ENCODE results near the gene DNAJC17. TPM values are rescaled to one million over a fixed set of nuclear protein-coding genes. Genes with fewer than 3 reads are reported as not detected.
A peak's percentile ranks its signal among the peaks of the same experiment; 100 is the strongest.

Gene DNAJC17
- total and polyA plus RNA-seq, 12 donors, result 27.4 to 174 (median 42.6) TPM

DNA sequence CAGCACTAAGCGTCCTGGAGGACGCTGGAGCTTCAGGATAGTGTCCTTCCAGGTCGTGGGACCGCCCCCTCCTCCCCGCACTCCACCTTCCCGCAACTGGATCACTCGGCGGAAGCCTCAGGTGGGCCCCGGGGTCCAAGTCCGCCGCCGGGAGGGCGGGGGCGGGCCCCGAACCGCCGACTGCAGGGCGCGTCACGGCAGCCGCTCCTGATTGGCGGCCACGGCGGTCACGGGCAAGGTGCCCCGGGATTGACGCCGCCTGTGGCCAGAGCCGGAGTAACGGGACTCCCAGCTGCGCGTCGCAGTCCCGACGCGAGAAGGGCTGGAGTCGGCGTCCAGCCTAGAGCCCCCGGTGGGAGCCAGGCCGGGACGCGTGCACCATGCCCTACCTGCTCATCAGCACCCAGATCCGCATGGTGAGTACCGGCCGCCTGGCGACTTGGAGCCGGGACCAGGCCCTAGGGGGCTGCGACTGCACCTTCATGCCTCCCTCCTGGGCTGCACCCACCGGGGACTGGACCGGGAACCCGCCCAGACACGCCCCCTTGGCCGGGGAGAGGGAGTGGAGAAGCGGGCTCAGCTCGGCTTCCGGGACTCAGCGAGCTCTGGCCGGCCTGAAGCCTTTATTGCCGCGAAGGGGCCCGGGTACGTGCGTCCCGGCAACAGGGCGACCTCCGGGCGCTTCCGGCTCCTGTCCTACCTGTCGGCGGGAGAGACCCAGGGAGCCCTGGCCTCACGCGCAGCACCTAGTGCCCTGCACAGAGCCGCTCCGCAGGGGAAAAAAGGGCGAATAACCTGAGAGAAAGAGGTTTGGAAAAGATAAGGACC lies 43.3 kb downstream of the DNAJC17 start, which contains the start of gene GCHFR:
TSS of gene GCHFR (plus strand) at position 268 of the 828 bp plus-strand sequence. CDS start at position 381, 113 bp downstream.
- TF ChIP-seq POLR2A (IDR thresholded peaks at IDR 0.05) (peak in 1 of 2 donors; percentile 74), CTCF (IDR thresholded peaks at IDR 0.05) (peak in 5 of 6 experiments; percentile 20 to 53 (median 36))
- no peaks in the 10 kb centered on the region for H3K27me3 ChIP-seq
- 0 to 4% (median 1%) methylated on average over 5 to 75 of the region's 75 CpGs for WGBS, 4 donors

DNA sequence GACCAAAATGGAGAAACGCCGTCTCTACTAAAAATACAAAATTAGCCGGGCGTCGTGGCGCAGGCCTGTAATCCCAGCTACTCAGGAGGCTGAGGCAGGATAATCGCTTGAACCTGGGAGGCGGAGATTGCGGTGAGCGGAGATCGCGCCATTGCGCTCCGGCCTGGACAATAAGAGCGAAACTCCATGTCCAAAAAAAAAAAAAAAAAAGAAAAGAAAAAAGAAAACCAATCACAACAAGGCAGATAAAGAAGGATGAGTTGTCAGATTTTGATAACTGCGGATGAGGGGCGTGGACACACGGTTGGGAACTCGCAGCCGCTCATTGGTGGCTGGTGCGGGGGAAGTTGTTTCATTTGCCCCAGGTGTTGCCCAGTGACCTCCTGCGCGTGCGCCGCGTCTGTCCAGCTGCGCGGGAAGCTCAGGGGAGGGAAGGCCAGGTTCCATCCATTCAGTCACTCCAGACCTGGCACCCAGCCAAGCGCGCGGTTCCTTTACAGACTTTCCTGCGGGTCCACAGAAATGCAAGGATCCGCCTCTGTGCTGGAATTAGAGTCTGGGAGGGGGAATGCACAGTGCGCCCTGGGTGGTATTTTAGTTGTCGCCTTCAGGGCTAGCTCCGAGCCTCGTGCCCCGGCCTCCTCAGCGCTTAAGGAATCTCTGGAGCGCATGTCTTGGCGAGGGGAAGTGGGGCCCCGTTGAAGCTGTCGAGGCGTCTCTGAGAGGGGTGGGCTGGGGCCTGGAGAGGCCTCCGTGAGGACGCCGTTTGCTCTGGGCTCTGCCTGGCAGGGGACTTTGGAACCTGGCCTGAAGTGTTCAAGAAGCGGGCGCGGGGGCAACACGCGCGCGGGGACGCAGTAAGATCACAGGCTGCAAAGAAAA lies 44.1 kb downstream of the DNAJC17 start:
- TF ChIP-seq POLR2A (IDR thresholded peaks at IDR 0.05), result no peak
- no peak for TF ChIP-seq CTCF (IDR thresholded peaks at IDR 0.05)
- DNase-seq, result peak; percentile 73 to 87 (median 76)
- Histone ChIP-seq H3K27ac (peak overlapping the region; percentile 25 to 88 (median 60)), H3K36me3 (replicated peaks in 1 of 2) (no peaks in the 10 kb centered on the region), H3K9me3 (replicated peaks in 1 of 3) (no peaks in the 10 kb centered on the region), H3K4me1 (replicated peaks in 1 of 2) (peaks cover 41 to 43% of the 10 kb centered on the region in 2 donors), H3K27me3 (no peaks in the 10 kb centered on the region), H3K4me3 (peak overlapping the region in 2 of 4 donors; percentile 9 to 52)
- WGBS, 4 donors, result 27 to 48% (median 36%) methylated on average over 31 to 55 of the region's 55 CpGs
- intact Hi-C loops (cut with DNase I), result no loop called here

More for the DNA sequence above, 43.3 kb downstream of the DNAJC17 start, which contains the start of gene GCHFR:
- peak; percentile 72 to 83 (median 80) for DNase-seq
- H3K9me3 ChIP-seq (replicated peaks in 1 of 3), result no peaks in the 10 kb centered on the region
- peak within 1 kb of the TSS; percentile 25 to 88 (median 60) for H3K27ac ChIP-seq
- H3K36me3 ChIP-seq (replicated peaks in 1 of 2), result no peaks in the 10 kb centered on the region
- peak within 1 kb of the TSS in 3 of 4 donors; percentile 9 to 68 (median 52) for H3K4me3 ChIP-seq
- peaks cover 41 to 45% of the 10 kb centered on the region in 2 donors for H3K4me1 ChIP-seq (replicated peaks in 1 of 2)
- intact Hi-C loops (cut with DNase I), result no loop called here

GRCh38 chr15:40759961-40760360 lies 47.3 kb downstream of the DNAJC17 start:
- no peaks in the 10 kb centered on the region for H3K9me3 ChIP-seq (replicated peaks in 1 of 3)
- WGBS, 4 donors, result 85 to 94% (median 88%) methylated on average over 5 of the region's 5 CpGs
- TF ChIP-seq CTCF (IDR thresholded peaks at IDR 0.05) (no peak), POLR2A (IDR thresholded peaks at IDR 0.05) (no peak)
- no peak overlapping the region for H3K27ac ChIP-seq
- intact Hi-C loops (cut with DNase I), result no loop called here
- no peak for DNase-seq
- peaks cover 20 to 28% of the 10 kb centered on the region in 2 donors for H3K4me1 ChIP-seq (replicated peaks in 1 of 2)
- H3K27me3 ChIP-seq, result no peaks in the 10 kb centered on the region
- H3K4me3 ChIP-seq, result no peak overlapping the region
- H3K36me3 ChIP-seq (replicated peaks in 1 of 2), result no peaks in the 10 kb centered on the region

DNA sequence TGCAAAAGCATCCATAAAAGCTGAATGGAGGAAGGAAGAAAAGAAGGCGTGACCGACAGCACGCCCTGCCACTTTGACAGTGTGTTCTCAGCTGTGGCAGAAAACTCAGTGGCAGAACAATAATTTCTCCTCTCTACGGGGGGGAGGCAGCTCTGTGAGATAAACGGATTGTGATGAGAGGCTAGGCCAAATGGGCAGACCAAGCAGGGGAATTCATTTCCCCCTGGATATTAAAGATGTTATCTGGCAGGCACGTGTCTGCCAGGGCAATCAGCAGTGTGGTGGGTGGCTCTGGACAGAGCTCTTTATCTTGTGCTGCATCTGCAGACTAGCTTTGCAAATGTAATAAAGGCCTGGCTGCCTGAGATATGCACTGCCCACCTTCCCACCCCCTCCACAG lies 50.3 kb downstream of the DNAJC17 start:
- peaks cover 0 to 5% of the 10 kb centered on the region in 2 donors for H3K36me3 ChIP-seq (replicated peaks in 1 of 2)
- TF ChIP-seq CTCF (IDR thresholded peaks at IDR 0.05) (no peak), POLR2A (IDR thresholded peaks at IDR 0.05) (no peak)
- H3K27me3 ChIP-seq, result no peaks in the 10 kb centered on the region
- DNase-seq, result no peak
- H3K9me3 ChIP-seq (replicated peaks in 1 of 3), result no peaks in the 10 kb centered on the region
- no peak overlapping the region for H3K4me3 ChIP-seq
- 49 to 57% (median 50%) methylated on average over 6 of the region's 6 CpGs for WGBS, 4 donors
- intact Hi-C loops (cut with DNase I), result no loop called here
- H3K4me1 ChIP-seq (replicated peaks in 1 of 2), result peaks cover 0 to 18% of the 10 kb centered on the region in 2 donors
- no peak overlapping the region for H3K27ac ChIP-seq
